IMR-90 (cell line): ENCODE results near the gene MT1A.

ENCODE experiments used
- CEBPB ChIP-seq: IDR thresholded peaks from 2 replicates; pipeline ENCODE4 v1.6.1; 2012; ENCODE audit warnings: low read depth, low read length, improper control_type of control experiment
- CTCF ChIP-seq: conservative IDR thresholded peaks from 2 replicates; pipeline ENCODE4 v1.5.1; 2012; ENCODE audit warnings: mild to moderate bottlenecking, low read depth, low read length, improper control_type of control experiment
- ELK1 ChIP-seq: fragments of 150-350 bp; IDR thresholded peaks from 2 replicates; pipeline ENCODE4 v1.6.1; 2016; ENCODE audit warnings: low read depth, mild to moderate bottlenecking, low read length, moderate library complexity, borderline replicate concordance
- POLR2A ChIP-seq: IDR thresholded peaks from 2 replicates; pipeline ENCODE4 v1.6.1; 2012; ENCODE audit warnings: mild to moderate bottlenecking, low read depth, low read length
- RCOR1 ChIP-seq: IDR thresholded peaks from 2 replicates; pipeline ENCODE4 v1.6.1; 2012; ENCODE audit warnings: mild to moderate bottlenecking, low read length, improper control_type of control experiment; ENCODE audit not compliant: insufficient replicate concordance
- RFX5 ChIP-seq: IDR thresholded peaks from 2 replicates; pipeline ENCODE4 v1.8.0; 2012; ENCODE audit warnings: low read depth, mild to moderate bottlenecking, low read length, moderate library complexity
- SMC3 ChIP-seq: fragments of 150-350 bp; IDR thresholded peaks from 2 replicates; pipeline ENCODE4 v1.6.1; 2016; ENCODE audit warnings: low read depth, mild to moderate bottlenecking, antibody characterized with exemption, low read length, moderate library complexity

GRCh38 chr16:56604966-56605365 is 33.5 kb upstream of the MT1A start:
- TF ChIP-seq CTCF (no peak), ELK1 (no peak), SMC3 (no peak), POLR2A (no peak), RFX5 (no peak), CEBPB (no peak), RCOR1 (no peak)
